ENCODE results near the gene RTL9.

- no peak for TF ChIP-seq ELF1 (tag; IDR thresholded peaks at IDR 0.05)
- no peak for TF ChIP-seq NR1H2 (CRISPR knock-in tag; IDR thresholded peaks at IDR 0.05)
- no peak for TF ChIP-seq KDM5B (IDR thresholded peaks at IDR 0.05; ENCODE audit: insufficient replicate concordance, low read depth, low read length)
- no peak; the same call in 1 of the 2 replicates for TF ChIP-seq TEAD4 (IDR thresholded peaks at IDR 0.05; ENCODE audit: low read length)
- no peak for TF ChIP-seq TEAD4 (CRISPR knock-in tag; IDR thresholded peaks at IDR 0.05; ENCODE audit: borderline replicate concordance)
- no peak for TF ChIP-seq SFPQ (IDR thresholded peaks at IDR 0.05; ENCODE audit: low read depth, low read length)
- TF ChIP-seq SAFB2 (IDR thresholded peaks at IDR 0.05; ENCODE audit: borderline replicate concordance, low read depth, low read length, severe bottlenecking) = no peak
- TF ChIP-seq FOXO4 (CRISPR knock-in tag; IDR thresholded peaks at IDR 0.05) = no peak
- peak; percentile 69 to 87 (median 75) for TF ChIP-seq CTCF (IDR thresholded peaks at IDR 0.05 in 2 of 3, conservative IDR thresholded peaks at IDR 0.05 in 1 of 3; ENCODE audit: insufficient read depth in 2 of 3, low read depth in 1 of 3, low read length in 3 of 3)
- TF ChIP-seq ZNF140 (CRISPR knock-in tag; IDR thresholded peaks at IDR 0.05) = no peak
- TF ChIP-seq ZNF24 (IDR thresholded peaks at IDR 0.05) = no peak
- no peak for TF ChIP-seq TBP (optimal IDR thresholded peaks at IDR 0.05; ENCODE audit: low read depth, low read length)
Measured at GRCh38 chrX:110407910-110408545, 49.4 kb downstream of the RTL9 start.

Measured in K562 (cell line).